ENCODE results near the gene NPC1.
"Not testable (repeated sequence)": the region's sequence is repeated elsewhere in the genome, so short reads cannot be mapped to it uniquely, and the experiment has no call there.

NPC1 gene

DNA sequence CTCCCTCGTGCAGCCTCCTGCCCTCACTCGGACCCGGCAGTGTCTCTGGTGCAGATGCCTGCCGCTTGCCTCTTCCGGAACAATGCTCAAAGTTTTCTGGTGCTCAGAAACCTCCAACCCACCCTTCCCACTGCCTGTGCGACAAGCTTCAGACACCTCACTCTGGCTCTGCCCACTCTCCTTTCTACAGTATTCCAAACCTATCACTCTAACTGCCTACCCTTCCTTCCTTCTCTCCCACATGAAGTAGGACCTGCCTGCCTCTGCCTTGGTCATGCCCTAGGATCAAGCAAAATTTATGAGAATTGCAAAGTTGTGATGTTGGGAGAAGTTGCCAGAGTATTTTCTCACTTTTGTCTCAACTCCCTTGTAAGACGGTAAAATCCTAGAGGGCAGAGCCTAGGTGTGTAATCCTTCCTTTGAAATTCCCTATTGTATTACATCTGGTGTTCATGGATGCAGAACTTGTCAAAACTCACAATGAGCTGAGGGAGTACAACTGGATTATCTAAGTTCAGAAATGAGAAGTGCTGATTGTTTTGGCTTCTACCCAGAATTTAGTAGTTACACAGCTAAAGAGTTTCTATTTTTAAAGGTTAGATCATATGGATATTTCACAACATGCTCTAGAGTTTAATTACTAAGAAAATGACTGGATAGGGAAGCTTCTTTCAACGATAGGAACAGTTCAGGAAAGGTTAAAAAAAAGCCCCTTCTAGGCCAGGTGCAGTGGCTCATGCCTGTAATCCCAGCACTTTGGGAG, 7.2 kb downstream of the NPC1 start:
- no peak overlapping the region for H3K4me2 ChIP-seq (ENCODE audit: low read length)
- H3K79me2 ChIP-seq (ENCODE audit: insufficient read depth, low read length): no peaks in the 10 kb centered on the region
- H3K27me3 ChIP-seq (ENCODE audit: insufficient read depth, low read length): no peaks in the 10 kb centered on the region
- peak overlapping the region; percentile 45 for H3K27ac ChIP-seq (ENCODE audit: low read depth, low read length, poor library complexity, severe bottlenecking)
- H3K4me1 ChIP-seq (ENCODE audit: insufficient read depth, low read length, severe bottlenecking): peaks cover 43% of the 10 kb centered on the region
- H3K9ac ChIP-seq (ENCODE audit: low read length): no peak overlapping the region
- peaks cover 8% of the 10 kb centered on the region for H3K36me3 ChIP-seq (ENCODE audit: insufficient read depth, low read length)
- H3F3A ChIP-seq (ENCODE audit: insufficient read depth, low read length): no peaks in the 10 kb centered on the region
- no peaks in the 10 kb centered on the region for H3K9me3 ChIP-seq (ENCODE audit: low read length)
- TF ChIP-seq CTCF (IDR thresholded peaks at IDR 0.05; ENCODE audit: low read length): no peak
- no peak for TF ChIP-seq EZH2 (IDR thresholded peaks at IDR 0.05; ENCODE audit: borderline replicate concordance, low read length)
- H3K9me2 ChIP-seq (ENCODE audit: low read depth, low read length): no peaks in the 10 kb centered on the region
- H4K20me1 ChIP-seq (ENCODE audit: insufficient read depth, low read length): no peaks in the 10 kb centered on the region
- no peak overlapping the region for H2AFZ ChIP-seq (ENCODE audit: low read length)
- H3K4me3 ChIP-seq (ENCODE audit: low read depth, low read length, poor library complexity, severe bottlenecking): no peak overlapping the region

GRCh38 chr18:23578067-23578701, 8.1 kb downstream of the NPC1 start:
- Histone ChIP-seq H3K9me2 (ENCODE audit: low read depth, low read length) (no peaks in the 10 kb centered on the region), H3K27me3 (ENCODE audit: insufficient read depth, low read length) (no peaks in the 10 kb centered on the region), H3K9ac (ENCODE audit: low read length) (no peak overlapping the region), H3K36me3 (ENCODE audit: insufficient read depth, low read length) (peaks cover 9% of the 10 kb centered on the region), H2AFZ (ENCODE audit: low read length) (no peak overlapping the region), H3K27ac (ENCODE audit: low read depth, low read length, poor library complexity, severe bottlenecking) (peak overlapping the region; percentile 45), H4K20me1 (ENCODE audit: insufficient read depth, low read length) (no peaks in the 10 kb centered on the region), H3K4me1 (ENCODE audit: insufficient read depth, low read length, severe bottlenecking) (peaks cover 43% of the 10 kb centered on the region), H3K4me3 (ENCODE audit: low read depth, low read length, poor library complexity, severe bottlenecking) (no peak overlapping the region), H3F3A (ENCODE audit: insufficient read depth, low read length) (no peaks in the 10 kb centered on the region), H3K4me2 (ENCODE audit: low read length) (no peak overlapping the region), H3K9me3 (ENCODE audit: low read length) (no peaks in the 10 kb centered on the region), H3K79me2 (ENCODE audit: insufficient read depth, low read length) (no peaks in the 10 kb centered on the region)
- no peak for TF ChIP-seq CTCF (IDR thresholded peaks at IDR 0.05; ENCODE audit: low read length)
- TF ChIP-seq EZH2 (IDR thresholded peaks at IDR 0.05; ENCODE audit: borderline replicate concordance, low read length): no peak

GRCh38 chr18:23577521-23577920, 8.8 kb downstream of the NPC1 start:
- H3K9me2 ChIP-seq (ENCODE audit: low read depth, low read length); H3K4me3 ChIP-seq (ENCODE audit: low read depth, low read length, poor library complexity, severe bottlenecking); H3K4me2 ChIP-seq (ENCODE audit: low read length); H3F3A ChIP-seq (ENCODE audit: insufficient read depth, low read length); H3K9ac ChIP-seq (ENCODE audit: low read length); H4K20me1 ChIP-seq (ENCODE audit: insufficient read depth, low read length); H3K27me3 ChIP-seq (ENCODE audit: insufficient read depth, low read length); H3K79me2 ChIP-seq (ENCODE audit: insufficient read depth, low read length); H3K27ac ChIP-seq (ENCODE audit: low read depth, low read length, poor library complexity, severe bottlenecking); H2AFZ ChIP-seq (ENCODE audit: low read length); H3K9me3 ChIP-seq (ENCODE audit: low read length): not testable (repeated sequence)
- Histone ChIP-seq H3K36me3 (ENCODE audit: insufficient read depth, low read length) (peaks cover 15% of the 10 kb centered on the region), H3K4me1 (ENCODE audit: insufficient read depth, low read length, severe bottlenecking) (peaks cover 43% of the 10 kb centered on the region)

DNA sequence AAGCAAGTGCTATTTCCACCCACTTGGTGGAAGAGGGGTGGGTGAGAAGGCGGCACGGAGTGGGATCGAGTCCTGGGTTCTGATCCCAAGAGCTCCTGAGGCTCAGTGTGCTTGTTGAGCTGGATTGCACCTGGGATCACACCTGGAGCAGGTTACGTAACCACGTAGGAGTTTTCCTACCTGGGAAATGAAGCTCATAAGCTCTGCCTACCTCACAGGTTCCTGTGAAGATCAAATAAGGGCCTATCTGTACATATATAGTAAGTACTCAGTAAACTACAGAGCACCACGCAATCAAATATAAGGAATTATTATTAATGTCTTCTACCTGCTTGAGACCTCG, 11.0 kb downstream of the NPC1 start:
- no peak overlapping the region for H3K4me2 ChIP-seq (ENCODE audit: low read length)
- no peaks in the 10 kb centered on the region for H4K20me1 ChIP-seq (ENCODE audit: insufficient read depth, low read length)
- H3K9me3 ChIP-seq (ENCODE audit: low read length): no peaks in the 10 kb centered on the region
- H2AFZ ChIP-seq (ENCODE audit: low read length): no peak overlapping the region
- no peaks in the 10 kb centered on the region for H3K27me3 ChIP-seq (ENCODE audit: insufficient read depth, low read length)
- H3K9ac ChIP-seq (ENCODE audit: low read length): no peak overlapping the region
- no peak for TF ChIP-seq CTCF (IDR thresholded peaks at IDR 0.05; ENCODE audit: low read length)
- TF ChIP-seq EZH2 (IDR thresholded peaks at IDR 0.05; ENCODE audit: borderline replicate concordance, low read length): no peak
- no peaks in the 10 kb centered on the region for H3K79me2 ChIP-seq (ENCODE audit: insufficient read depth, low read length)
- H3K4me3 ChIP-seq (ENCODE audit: low read depth, low read length, poor library complexity, severe bottlenecking): no peak overlapping the region
- no peaks in the 10 kb centered on the region for H3K9me2 ChIP-seq (ENCODE audit: low read depth, low read length)
- H3K27ac ChIP-seq (ENCODE audit: low read depth, low read length, poor library complexity, severe bottlenecking): no peak overlapping the region
- peaks cover 33% of the 10 kb centered on the region for H3K36me3 ChIP-seq (ENCODE audit: insufficient read depth, low read length)
- peaks cover 39% of the 10 kb centered on the region for H3K4me1 ChIP-seq (ENCODE audit: insufficient read depth, low read length, severe bottlenecking)
- no peaks in the 10 kb centered on the region for H3F3A ChIP-seq (ENCODE audit: insufficient read depth, low read length)
